GM19467 (cell line): ENCODE results near the gene SLC9A2.

Experiments used
- ATAC-seq: cut with Tn5 transposase; IDR thresholded peaks from one replicate; pipeline ENCODE4 v1.9.1; 2021; ENCODE audit warnings: mild to moderate bottlenecking, moderate library complexity; ENCODE audit not compliant: unreplicated experiment

SLC9A2 gene, protein sequence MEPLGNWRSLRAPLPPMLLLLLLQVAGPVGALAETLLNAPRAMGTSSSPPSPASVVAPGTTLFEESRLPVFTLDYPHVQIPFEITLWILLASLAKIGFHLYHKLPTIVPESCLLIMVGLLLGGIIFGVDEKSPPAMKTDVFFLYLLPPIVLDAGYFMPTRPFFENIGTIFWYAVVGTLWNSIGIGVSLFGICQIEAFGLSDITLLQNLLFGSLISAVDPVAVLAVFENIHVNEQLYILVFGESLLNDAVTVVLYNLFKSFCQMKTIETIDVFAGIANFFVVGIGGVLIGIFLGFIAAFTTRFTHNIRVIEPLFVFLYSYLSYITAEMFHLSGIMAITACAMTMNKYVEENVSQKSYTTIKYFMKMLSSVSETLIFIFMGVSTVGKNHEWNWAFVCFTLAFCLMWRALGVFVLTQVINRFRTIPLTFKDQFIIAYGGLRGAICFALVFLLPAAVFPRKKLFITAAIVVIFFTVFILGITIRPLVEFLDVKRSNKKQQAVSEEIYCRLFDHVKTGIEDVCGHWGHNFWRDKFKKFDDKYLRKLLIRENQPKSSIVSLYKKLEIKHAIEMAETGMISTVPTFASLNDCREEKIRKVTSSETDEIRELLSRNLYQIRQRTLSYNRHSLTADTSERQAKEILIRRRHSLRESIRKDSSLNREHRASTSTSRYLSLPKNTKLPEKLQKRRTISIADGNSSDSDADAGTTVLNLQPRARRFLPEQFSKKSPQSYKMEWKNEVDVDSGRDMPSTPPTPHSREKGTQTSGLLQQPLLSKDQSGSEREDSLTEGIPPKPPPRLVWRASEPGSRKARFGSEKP

GRCh38 chr2:102619414-102620319 lies at the start of gene SLC9A2:
Gene SLC9A2, plus strand, starts transcription at chr2:102619553. Its CDS starts 296 bp downstream, at chr2:102619849.
- no peak for ATAC-seq

- no peak for ATAC-seq
Measured at GRCh38 chr2:102575888-102576287, 43.5 kb upstream of the SLC9A2 start.

GRCh38 chr2:102578376-102578775 lies 41.0 kb upstream of the SLC9A2 start:
- ATAC-seq, result no peak

DNA sequence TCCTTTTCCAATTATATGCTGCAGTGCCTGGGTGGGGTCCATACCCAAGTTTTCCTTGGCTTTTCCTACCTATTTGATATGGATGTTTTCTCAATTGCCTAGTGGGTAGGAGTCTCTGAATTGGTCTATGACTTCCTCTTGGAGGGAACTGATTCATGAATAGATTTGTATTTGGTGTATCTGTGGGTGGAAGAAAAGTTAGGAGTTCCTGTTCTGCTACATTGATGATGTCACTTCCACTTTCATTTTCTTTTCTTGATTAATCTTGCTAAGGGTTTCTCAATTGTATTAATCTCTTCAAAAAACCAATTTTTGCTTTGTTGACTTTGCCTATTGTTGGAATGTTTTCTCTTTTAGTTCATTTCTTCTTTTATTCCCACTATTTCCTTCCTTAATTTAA lies 37.4 kb upstream of the SLC9A2 start:
- ATAC-seq, result no peak

GRCh38 chr2:102582845-102583244 lies 36.5 kb upstream of the SLC9A2 start:
- ATAC-seq, result no peak

DNA sequence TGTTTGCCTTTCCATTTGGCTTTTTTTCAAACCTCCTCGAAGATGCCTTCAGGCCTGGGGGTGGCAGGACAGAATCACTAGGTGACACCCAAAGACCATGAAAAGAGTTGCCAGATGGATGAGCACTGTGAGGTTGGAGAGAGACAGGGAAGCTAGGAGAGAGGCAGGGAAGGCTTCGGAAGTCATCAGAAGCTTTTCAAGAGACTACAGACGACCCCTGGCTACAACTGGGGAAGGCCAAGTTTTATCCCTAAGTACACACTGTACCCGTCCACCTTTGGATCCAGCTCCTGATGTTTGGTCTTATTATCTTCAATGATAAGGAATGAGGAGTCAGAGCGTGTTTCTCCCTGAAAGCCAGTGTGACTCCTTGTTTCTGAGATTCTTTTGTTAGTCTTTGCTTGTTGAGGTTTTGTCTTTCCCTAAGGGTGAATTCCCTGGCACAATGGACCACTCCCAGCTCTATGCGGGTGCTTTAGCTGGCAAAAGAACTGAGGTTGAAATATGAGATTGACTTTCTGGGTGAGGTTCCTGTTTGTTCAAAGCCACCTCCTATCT lies 33.4 kb upstream of the SLC9A2 start:
- no peak for ATAC-seq

GRCh38 chr2:102588213-102588939 lies 31.0 kb upstream of the SLC9A2 start:
- ATAC-seq, result no peak

DNA sequence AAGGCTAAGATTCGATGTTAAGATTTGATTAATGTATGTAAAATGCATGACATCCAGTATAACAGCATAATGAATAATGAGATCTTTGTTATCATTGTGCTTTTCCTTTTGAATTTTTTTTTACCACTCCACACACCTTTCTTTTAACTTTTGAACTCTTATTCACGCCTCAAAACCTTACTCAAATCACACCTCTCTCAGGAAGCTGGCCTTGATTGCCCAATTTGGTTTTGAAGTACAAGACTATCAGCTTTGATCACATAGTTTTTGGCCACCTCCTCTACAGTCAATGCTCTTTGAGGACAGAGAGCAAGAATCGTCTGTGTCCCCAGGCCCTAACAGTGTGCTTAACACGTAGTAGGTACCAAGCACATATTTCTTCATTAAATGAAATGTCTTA lies 29.9 kb upstream of the SLC9A2 start:
- no peak for ATAC-seq

DNA sequence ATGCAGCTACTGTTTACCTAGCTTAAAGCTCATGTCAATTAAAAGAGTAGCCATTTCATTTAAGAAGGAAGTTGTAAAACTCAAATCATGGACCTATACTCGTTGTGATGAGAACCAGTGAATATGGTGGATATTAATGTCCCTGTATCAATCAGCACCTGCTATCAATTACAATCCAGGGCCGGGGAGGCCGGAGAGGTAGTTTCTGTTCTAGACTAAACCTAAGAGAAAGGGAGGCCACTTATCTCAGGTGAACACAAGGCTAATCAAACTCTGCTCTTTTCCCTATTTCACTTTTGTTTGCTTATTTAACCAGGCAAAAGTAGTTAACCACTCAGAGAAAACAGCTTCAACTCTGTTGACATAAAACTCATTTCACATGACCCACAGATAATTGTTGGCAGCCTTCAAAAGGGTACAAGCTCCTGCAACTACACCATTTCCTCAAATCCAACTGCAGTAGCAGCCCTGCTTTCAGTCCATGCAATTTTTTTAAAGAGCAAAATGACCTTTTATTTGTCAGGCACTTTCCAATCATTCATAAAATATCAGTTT lies 27.8 kb upstream of the SLC9A2 start:
- ATAC-seq, result no peak

- ATAC-seq, result no peak
Measured at GRCh38 chr2:102592601-102593000, 26.8 kb upstream of the SLC9A2 start.

- no peak for ATAC-seq
Measured at GRCh38 chr2:102593516-102593915, 25.8 kb upstream of the SLC9A2 start.

DNA sequence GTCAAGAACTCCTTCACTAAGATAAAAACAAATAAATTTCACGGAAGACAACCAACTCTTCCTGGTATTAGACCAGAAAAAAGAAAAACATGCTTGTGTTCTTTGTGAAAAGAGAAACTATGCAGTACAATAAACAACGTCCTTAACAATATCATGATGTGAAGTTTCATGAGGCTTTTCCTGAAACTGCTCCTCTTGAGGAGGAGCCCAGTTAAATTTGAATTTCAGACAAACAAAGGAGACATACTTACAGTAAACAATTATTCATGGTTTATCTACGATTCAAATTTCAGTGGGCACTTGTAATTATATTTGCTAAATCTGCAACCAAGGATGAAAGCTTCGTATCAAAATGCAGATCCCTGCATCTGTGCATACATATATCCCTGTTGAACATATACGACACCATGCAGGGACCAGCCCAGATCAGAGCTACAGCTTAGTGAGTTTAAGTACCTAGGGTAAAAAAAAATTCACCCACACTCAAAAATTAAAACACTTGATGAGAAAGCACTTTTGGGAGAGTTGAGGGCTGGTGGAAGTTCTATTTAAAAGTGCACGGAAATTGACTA lies 24.8 kb upstream of the SLC9A2 start:
- no peak for ATAC-seq

DNA sequence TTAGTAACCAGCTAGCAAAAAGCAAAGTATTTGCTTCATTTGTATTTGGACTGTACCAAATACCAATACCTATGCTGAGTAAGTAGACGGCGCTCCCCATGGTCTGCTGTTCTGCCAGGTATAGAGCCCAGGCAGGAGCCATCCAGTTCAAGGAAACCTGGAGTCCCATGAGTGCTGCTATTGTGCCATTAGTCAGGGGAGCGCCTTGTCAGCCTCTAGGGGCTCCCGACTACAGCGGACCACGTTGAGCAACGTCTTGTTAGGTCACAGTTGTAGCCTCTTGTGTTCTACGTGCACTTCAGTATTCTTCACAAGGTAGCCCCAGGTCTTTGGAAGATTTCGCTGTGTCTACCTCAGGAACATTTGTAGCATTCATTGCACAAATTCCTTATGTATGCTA lies 21.6 kb upstream of the SLC9A2 start:
- no peak for ATAC-seq

DNA sequence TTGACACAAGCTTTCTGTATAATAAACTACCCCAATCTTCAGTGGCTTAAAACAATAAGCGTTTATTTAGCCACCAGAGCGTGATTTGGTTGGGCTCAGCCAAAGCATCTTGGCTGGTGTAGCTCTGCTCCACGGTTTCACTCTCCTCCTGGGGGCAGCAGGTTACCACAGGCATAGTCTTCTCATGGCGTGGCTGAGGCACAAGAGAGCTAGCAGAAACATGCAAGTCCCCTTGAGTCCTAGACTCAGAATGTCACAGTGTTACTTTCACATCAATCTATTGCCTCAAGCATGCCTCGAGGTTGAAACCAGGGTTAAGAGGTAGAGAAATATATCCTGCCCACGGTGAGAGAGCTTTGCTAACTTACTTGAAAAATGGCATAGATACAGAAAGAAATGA lies 19.9 kb upstream of the SLC9A2 start:
- ATAC-seq, result no peak

DNA sequence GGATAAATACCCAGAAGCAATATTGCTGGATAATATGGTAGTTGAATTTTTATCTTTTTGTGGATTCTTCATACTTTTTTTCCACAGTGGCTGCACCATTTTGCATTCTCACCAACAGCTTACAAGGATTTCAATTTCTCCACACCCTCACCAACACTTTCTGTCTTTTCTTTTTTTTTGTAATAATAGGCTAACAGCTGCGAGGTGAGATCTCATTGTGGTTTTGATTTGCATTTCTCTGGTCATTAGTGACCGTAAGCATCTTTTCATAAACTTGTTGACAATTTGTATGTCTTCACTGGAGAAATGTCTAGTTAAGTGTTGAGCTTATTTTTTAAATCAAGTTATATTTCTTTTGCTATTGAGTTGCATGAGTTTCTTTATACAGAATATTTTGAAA lies 17.6 kb upstream of the SLC9A2 start:
- no peak for ATAC-seq

GRCh38 chr2:102603904-102604303 lies 15.4 kb upstream of the SLC9A2 start:
- no peak for ATAC-seq

- ATAC-seq, result no peak
Measured at GRCh38 chr2:102604769-102605168, 14.6 kb upstream of the SLC9A2 start.

DNA sequence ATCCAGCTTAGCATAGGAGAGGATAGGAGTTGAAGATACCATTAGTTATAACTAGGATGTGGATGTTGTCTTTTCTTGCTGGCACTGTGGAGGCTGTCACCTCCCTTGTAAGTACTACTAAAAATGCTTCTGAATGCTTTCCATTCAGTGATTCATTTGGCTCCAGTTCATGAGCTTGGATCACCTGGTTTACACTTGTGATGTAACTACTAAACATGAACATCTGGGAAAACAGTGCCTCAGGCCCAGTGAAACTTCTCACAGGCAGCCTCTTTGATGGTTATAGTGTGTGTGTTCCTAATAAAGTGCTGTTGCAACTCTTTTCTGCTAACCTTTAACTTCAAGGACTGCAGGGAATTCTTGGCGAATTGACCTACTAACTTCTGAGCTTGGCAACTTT lies 13.0 kb upstream of the SLC9A2 start:
- ATAC-seq, result no peak

GRCh38 chr2:102615620-102616436 lies 3.5 kb upstream of the SLC9A2 start:
- ATAC-seq, result peak; percentile 78
